H9 (cell line): ENCODE results near the gene FMN1. TPM values are rescaled to one million over a fixed set of nuclear protein-coding genes. Genes with fewer than 3 reads are reported as not detected.

Experiments
- DNase-seq: peaks from one replicate; pipeline ENCODE4 v3.0.0-alpha.2; 2017
- H2AFZ ChIP-seq: one replicate; pipeline ENCODE4 v1.6.1; 2013; ENCODE audit warnings: mild to moderate bottlenecking, low read length, control low read depth, moderate library complexity
- H2AK5ac ChIP-seq: 2 replicates; pipeline ENCODE4 v1.6.1; 2013; ENCODE audit warnings: low read length, control low read depth, mixed read lengths; ENCODE audit not compliant: insufficient read length
- H2BK120ac ChIP-seq: one replicate; pipeline ENCODE4 v1.6.1; 2013; ENCODE audit warnings: low read depth, mild to moderate bottlenecking, low read length, control low read depth, inconsistent platforms; ENCODE audit not compliant: poor library complexity, severe bottlenecking
- H2BK12ac ChIP-seq: 2 replicates; pipeline ENCODE4 v1.6.1; 2013; ENCODE audit warnings: low read length, control low read depth, mixed read lengths, low read depth; ENCODE audit not compliant: insufficient read length
- H2BK15ac ChIP-seq: 2 replicates; pipeline ENCODE4 v1.6.1; 2013; ENCODE audit warnings: low read depth, low read length, control low read depth
- H2BK20ac ChIP-seq: one replicate; pipeline ENCODE4 v1.6.1; 2013; ENCODE audit warnings: low read depth, mild to moderate bottlenecking, low read length, control low read depth, inconsistent platforms; ENCODE audit not compliant: poor library complexity, severe bottlenecking
- H2BK5ac ChIP-seq: 2 replicates; pipeline ENCODE4 v1.6.1; 2013; ENCODE audit warnings: low read length, control low read depth, mixed read lengths; ENCODE audit not compliant: insufficient read length
- H3K14ac ChIP-seq: 2 replicates; pipeline ENCODE4 v1.6.1; 2013; ENCODE audit warnings: low read length, control low read depth; ENCODE audit not compliant: insufficient read depth
- H3K18ac ChIP-seq: 2 replicates; pipeline ENCODE4 v1.6.1; 2013; ENCODE audit warnings: low read depth, mild to moderate bottlenecking, mixed read lengths, low read length, control low read depth; ENCODE audit not compliant: insufficient read length
- H3K23ac ChIP-seq: 2 replicates; pipeline ENCODE4 v1.6.1; 2013; ENCODE audit warnings: low read length, control low read depth, mixed read lengths, low read depth; ENCODE audit not compliant: insufficient read length
- H3K23me2 ChIP-seq: 2 replicates; pipeline ENCODE4 v1.6.1; 2013; ENCODE audit warnings: low read depth, mild to moderate bottlenecking, mixed read lengths, low read length, control low read depth; ENCODE audit not compliant: insufficient read length, poor library complexity, severe bottlenecking
- H3K27ac ChIP-seq: 2 replicates; pipeline ENCODE4 v1.5.1; 2013; ENCODE audit warnings: low read length, control low read depth, mixed read lengths, low read depth; ENCODE audit not compliant: insufficient read length
- H3K27me3 ChIP-seq: 2 replicates; pipeline ENCODE4 v1.6.1; 2013; ENCODE audit warnings: low read length, control low read depth, inconsistent platforms; ENCODE audit not compliant: insufficient read depth
- H3K4ac ChIP-seq: 2 replicates; pipeline ENCODE4 v1.6.1; 2013; ENCODE audit warnings: low read depth, mild to moderate bottlenecking, control low read depth, inconsistent platforms, low read length, moderate library complexity
- H3K4me1 ChIP-seq: 2 replicates; pipeline ENCODE4 v1.6.1; 2013; ENCODE audit warnings: low read length, control low read depth, inconsistent platforms; ENCODE audit not compliant: insufficient read depth
- H3K4me2 ChIP-seq: 2 replicates; pipeline ENCODE4 v1.6.1; 2013; ENCODE audit warnings: low read length, control low read depth, mixed read lengths; ENCODE audit not compliant: insufficient read length, insufficient read depth
- H3K56ac ChIP-seq: 2 replicates; pipeline ENCODE4 v1.6.1; 2013; ENCODE audit warnings: low read depth, mild to moderate bottlenecking, mixed read lengths, low read length, control low read depth; ENCODE audit not compliant: insufficient read length
- H3K79me1 ChIP-seq: 2 replicates; pipeline ENCODE4 v1.6.1; 2013; ENCODE audit warnings: low read depth, mild to moderate bottlenecking, moderate library complexity, low read length, control low read depth, inconsistent platforms; ENCODE audit not compliant: insufficient read depth, poor library complexity, severe bottlenecking
- H3K79me2 ChIP-seq: 2 replicates; pipeline ENCODE4 v1.6.1; 2013; ENCODE audit warnings: low read length, control low read depth, inconsistent platforms; ENCODE audit not compliant: insufficient read depth
- H3K9ac ChIP-seq: 2 replicates; pipeline ENCODE4 v1.6.1; 2013; ENCODE audit warnings: low read length, control low read depth, mixed read lengths; ENCODE audit not compliant: insufficient read length; ENCODE audit errors: extremely low read depth
- H3K9me3 ChIP-seq: one replicate; pipeline ENCODE4 v1.6.1; 2013; ENCODE audit warnings: low read depth, low read length, inconsistent platforms; ENCODE audit not compliant: control insufficient read depth
- H3T11ph ChIP-seq: one replicate; pipeline ENCODE4 v1.6.1; 2013; ENCODE audit warnings: mild to moderate bottlenecking, low read length, control low read depth, inconsistent platforms
- H4K20me1 ChIP-seq: one replicate; pipeline ENCODE4 v1.6.1; 2013; ENCODE audit not compliant: control insufficient read depth, insufficient read length, insufficient read depth
- H4K5ac ChIP-seq: 2 replicates; pipeline ENCODE4 v1.6.1; 2013; ENCODE audit warnings: low read depth, mild to moderate bottlenecking, mixed read lengths, low read length, control low read depth; ENCODE audit not compliant: insufficient read length
- H4K8ac ChIP-seq: replicated peaks from 2 replicates; pipeline ENCODE4 v1.6.1; 2013; ENCODE audit warnings: low read length, control low read depth, mixed read lengths, low read depth; ENCODE audit not compliant: insufficient read length
- H4K91ac ChIP-seq: 2 replicates; pipeline ENCODE4 v1.6.1; 2013; ENCODE audit warnings: low read depth, mild to moderate bottlenecking, moderate library complexity, mixed read lengths, low read length, control low read depth; ENCODE audit not compliant: insufficient read length
- H3K27ac Mint-ChIP-seq, 3 experiments: 2 replicates in 2 of 3; 3 replicates in 1 of 3; pipeline ENCODE4 v1.8.0; 2020 to 2021; ENCODE audit warnings: mixed read lengths in 3 of 3, mild to moderate bottlenecking in 1 of 3, moderate library complexity in 1 of 3
- H3K27me3 Mint-ChIP-seq: 2 replicates; pipeline ENCODE4 v1.8.0; 2021; ENCODE audit warnings: low read depth, mild to moderate bottlenecking, moderate library complexity, mixed read lengths
- H3K36me3 Mint-ChIP-seq, 3 experiments: 2 replicates in 2 of 3; 3 replicates in 1 of 3; pipeline ENCODE4 v1.8.0; 2020 to 2021; ENCODE audit warnings: low read depth in 3 of 3, mixed read lengths in 3 of 3; ENCODE audit not compliant: insufficient read depth in 1 of 3
- H3K4me1 Mint-ChIP-seq, 2 experiments: 2 replicates each; pipeline ENCODE4 v1.8.0; 2020; ENCODE audit warnings: mixed read lengths in 2 of 2
- H3K4me3 Mint-ChIP-seq, 2 experiments: 2 replicates in 1 of 2; 3 replicates in 1 of 2; pipeline ENCODE4 v1.8.0; 2020 to 2021; ENCODE audit warnings: mild to moderate bottlenecking in 2 of 2, mixed read lengths in 2 of 2, moderate library complexity in 1 of 2
- H3K9me3 Mint-ChIP-seq, 2 experiments: 2 replicates in 1 of 2; 3 replicates in 1 of 2; pipeline ENCODE4 v1.8.0; 2020; ENCODE audit warnings: mild to moderate bottlenecking in 2 of 2, mixed read lengths in 2 of 2, moderate library complexity in 1 of 2
- WGBS: extraction: QIAGEN DNeasy Blood & Tissue Kit; methylation state at CpG from one replicate; pipeline ENCODE4 v1.1.7; 2013; ENCODE audit warnings: missing lambda C conversion rate, low lambda C conversion rate, mixed read lengths; ENCODE audit not compliant: insufficient read length; ENCODE audit errors: extremely low coverage; 5-methylcytosine and 5-hydroxymethylcytosine counted together
- total RNA-seq: library from RNA; stranded (reverse); gene quantifications from 2 replicates; pipeline ENCODE4 v1.2.1, GENCODE V29; 2021
- TF ChIP-seq, protein P1 (sequence below): fragments of 200-600 bp; sonication (generic); conservative IDR thresholded peaks from 3 replicates; pipeline ENCODE4 v1.8.0; 2021; ENCODE audit warnings: antibody characterized with exemption, mild to moderate bottlenecking

FMN1 gene
- total RNA-seq, 1 experiment from 2014 or later: 1.9 TPM

DNA sequence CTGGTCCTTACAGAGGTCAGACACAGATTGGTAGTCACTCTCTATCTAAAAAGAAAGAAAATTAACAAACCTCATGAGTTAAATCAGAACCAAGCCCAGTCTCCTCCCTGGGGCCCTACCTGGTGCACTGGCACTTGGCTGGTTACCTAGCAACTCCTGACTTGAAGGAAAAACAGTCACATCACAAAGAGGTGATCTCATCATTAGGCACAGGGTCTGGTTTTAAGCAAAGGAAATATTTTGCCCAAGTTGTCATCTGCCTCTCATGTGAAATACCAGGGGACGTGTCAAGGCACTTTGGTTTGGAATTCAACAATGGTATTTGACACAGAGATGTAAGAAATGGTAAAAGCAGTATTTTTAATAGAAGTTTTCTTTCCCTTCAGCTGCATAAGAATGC, 47.7 kb upstream of the FMN1 start:
- no peak overlapping the region for H2AFZ ChIP-seq
- H3K36me3 Mint-ChIP-seq: no peaks in the 10 kb centered on the region
- no CpG with 5 or more reads among the region's 1 CpG for WGBS

More for the DNA sequence above, 47.7 kb upstream of the FMN1 start:
- H3K27ac ChIP-seq: no peak overlapping the region
- DNase-seq: peak; percentile 42
- no peak overlapping the region for H3K23ac ChIP-seq
- Mint-ChIP-seq H3K4me1 (peaks cover 13 to 15% of the 10 kb centered on the region in 2 experiments), H3K4me3 (no peak overlapping the region), H3K9me3 (no peaks in the 10 kb centered on the region), H3K27ac (peak overlapping the region in 1 of 3 experiments; percentile 96; a peak in 3 of 7 replicates), H3K27me3 (no peaks in the 10 kb centered on the region)
- no peak overlapping the region for H4K91ac ChIP-seq
- H3K23me2 ChIP-seq: no peaks in the 10 kb centered on the region
- no peaks in the 10 kb centered on the region for H4K20me1 ChIP-seq
- H3K9ac ChIP-seq: no peak overlapping the region
- H3K18ac ChIP-seq: peak overlapping the region; percentile 85
- no peaks in the 10 kb centered on the region for H3K9me3 ChIP-seq
- no peak overlapping the region for H4K5ac ChIP-seq
- no peak overlapping the region for H2BK120ac ChIP-seq
- no peak overlapping the region for H3T11ph ChIP-seq
- H2BK20ac ChIP-seq: no peak overlapping the region
- H3K27me3 ChIP-seq: no peaks in the 10 kb centered on the region
- H4K8ac ChIP-seq: no peak overlapping the region
- H2AK5ac ChIP-seq: no peak overlapping the region
- H3K79me2 ChIP-seq: no peaks in the 10 kb centered on the region
- H2BK15ac ChIP-seq: no peak overlapping the region
- H3K79me1 ChIP-seq: no peaks in the 10 kb centered on the region
- H3K4me1 ChIP-seq: peaks cover 2% of the 10 kb centered on the region; the same call in 1 of the 2 replicates
- TF ChIP-seq, protein P1, sequence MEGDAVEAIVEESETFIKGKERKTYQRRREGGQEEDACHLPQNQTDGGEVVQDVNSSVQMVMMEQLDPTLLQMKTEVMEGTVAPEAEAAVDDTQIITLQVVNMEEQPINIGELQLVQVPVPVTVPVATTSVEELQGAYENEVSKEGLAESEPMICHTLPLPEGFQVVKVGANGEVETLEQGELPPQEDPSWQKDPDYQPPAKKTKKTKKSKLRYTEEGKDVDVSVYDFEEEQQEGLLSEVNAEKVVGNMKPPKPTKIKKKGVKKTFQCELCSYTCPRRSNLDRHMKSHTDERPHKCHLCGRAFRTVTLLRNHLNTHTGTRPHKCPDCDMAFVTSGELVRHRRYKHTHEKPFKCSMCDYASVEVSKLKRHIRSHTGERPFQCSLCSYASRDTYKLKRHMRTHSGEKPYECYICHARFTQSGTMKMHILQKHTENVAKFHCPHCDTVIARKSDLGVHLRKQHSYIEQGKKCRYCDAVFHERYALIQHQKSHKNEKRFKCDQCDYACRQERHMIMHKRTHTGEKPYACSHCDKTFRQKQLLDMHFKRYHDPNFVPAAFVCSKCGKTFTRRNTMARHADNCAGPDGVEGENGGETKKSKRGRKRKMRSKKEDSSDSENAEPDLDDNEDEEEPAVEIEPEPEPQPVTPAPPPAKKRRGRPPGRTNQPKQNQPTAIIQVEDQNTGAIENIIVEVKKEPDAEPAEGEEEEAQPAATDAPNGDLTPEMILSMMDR: no peak
- no peak overlapping the region; the same call in 1 of the 2 replicates for H3K4ac ChIP-seq
- no peak overlapping the region for H2BK12ac ChIP-seq
- H3K56ac ChIP-seq: no peak overlapping the region
- H3K4me2 ChIP-seq: no peak overlapping the region
- H2BK5ac ChIP-seq: no peak overlapping the region
- H3K14ac ChIP-seq: peak overlapping the region; percentile 85; the same call in 1 of the 2 replicates
